Activated CD4-positive, alpha-beta T cell treated with anti-CD3 and anti-CD28 coated beads, Interleukin-2, amount 50 U/mL, for 4 hours (primary cell): Measurements from ENCODE around the gene EML2.

Experiments
- DNase-seq, 2 experiments: peaks; one replicate each; pipeline ENCODE4 v3.0.0-alpha.2; 2020

Gene EML2

DNA sequence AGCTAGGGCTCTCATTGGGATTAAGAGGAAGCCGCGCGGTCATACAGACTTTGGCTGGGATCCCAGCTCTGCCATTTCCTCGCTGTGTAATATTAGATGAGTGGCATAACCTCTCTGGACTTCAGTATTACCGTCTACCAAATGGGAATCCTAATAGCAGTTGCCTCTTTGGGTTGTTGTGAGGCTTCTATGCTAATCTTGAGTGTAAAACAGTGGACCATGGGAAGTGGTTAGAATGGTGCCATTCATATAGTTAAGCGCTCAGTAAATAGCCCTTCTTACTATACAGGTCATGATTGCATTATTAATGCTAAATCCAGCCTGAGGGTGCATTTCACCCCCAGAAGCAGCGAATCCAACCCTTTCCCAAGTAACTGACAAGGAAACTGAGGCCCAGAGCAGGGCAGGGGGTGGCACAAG is 54.0 kb downstream of the EML2 start:
- no peak for DNase-seq

GRCh38 chr19:45584332-45585157 is 54.7 kb downstream of the EML2 start, which contains the start of gene OPA3:
Gene OPA3 (minus strand): TSS chr19:45584802. CDS start chr19:45584764, 38 bp downstream.
- DNase-seq = peak; percentile 100

DNA sequence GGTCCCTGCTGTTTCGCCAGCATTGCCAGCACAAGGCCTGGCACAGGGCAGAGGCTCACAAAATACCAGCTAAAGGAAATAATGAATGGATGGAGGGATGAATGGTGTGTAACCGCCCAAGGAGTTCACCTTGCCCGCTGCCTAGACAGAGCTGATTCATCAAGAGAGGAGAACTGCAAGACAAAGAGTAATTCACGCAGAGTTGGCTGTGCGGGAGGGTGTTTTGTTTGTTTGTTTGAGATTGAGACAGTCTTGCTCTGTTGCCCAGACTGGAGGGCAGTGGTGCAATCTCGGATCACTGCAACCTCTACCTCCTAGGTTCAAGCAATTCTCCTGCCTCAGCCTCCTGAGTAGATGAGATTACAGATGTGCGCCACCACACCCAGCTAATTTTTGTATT is 57.6 kb downstream of the EML2 start:
- DNase-seq = no peak

DNA sequence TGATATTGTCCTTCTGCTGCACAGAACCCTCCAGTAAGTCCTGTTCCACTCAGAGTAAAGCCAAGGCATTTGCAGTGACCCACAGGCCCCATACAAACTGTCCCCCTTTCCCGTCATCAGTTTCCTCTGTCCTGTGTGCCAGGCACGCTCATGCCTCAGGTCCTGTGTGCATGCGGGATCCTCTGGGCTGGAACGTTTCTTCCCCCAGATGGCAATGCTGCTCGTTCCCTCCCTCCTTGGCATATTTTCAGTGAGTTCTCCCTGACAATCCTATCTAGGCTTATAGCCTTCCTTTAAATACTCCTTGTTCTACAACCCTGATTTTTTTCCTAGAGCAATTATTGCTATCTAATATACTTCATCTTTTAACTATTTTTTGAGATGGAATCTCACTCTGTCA is 60.3 kb downstream of the EML2 start:
- no peak for DNase-seq

GRCh38 chr19:45577111-45577905 is 61.9 kb downstream of the EML2 start:
- no peak for DNase-seq

GRCh38 chr19:45576682-45577081 is 62.5 kb downstream of the EML2 start:
- DNase-seq = no peak

- DNase-seq = no peak
Measured at GRCh38 chr19:45575216-45575615, 64.0 kb downstream of the EML2 start.

GRCh38 chr19:45574526-45574925 is 64.7 kb downstream of the EML2 start:
- DNase-seq = no peak

- DNase-seq = no peak
Measured at GRCh38 chr19:45571457-45572220, 67.6 kb downstream of the EML2 start.

GRCh38 chr19:45569619-45570421 is 69.4 kb downstream of the EML2 start:
- DNase-seq = peak; percentile 37 to 38

DNA sequence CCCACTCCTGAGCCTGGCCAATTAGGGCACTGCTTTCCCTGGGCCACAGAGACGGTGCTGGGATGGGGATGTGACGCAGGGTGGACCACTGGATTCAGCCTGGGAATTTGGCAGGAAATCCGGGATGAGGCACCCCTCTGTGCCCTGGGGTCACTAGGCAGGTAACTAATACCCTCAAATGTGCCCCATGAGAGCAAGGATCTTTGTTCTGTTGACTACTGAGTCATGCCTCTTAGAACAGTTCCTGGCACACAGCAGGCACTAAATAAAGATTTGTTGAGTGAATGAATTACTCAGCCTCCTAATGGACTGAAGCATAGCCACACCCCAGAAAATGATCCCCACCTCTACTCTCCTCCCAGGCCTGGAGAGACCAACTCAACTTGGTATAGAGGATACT is 70.5 kb downstream of the EML2 start:
- no peak for DNase-seq

DNA sequence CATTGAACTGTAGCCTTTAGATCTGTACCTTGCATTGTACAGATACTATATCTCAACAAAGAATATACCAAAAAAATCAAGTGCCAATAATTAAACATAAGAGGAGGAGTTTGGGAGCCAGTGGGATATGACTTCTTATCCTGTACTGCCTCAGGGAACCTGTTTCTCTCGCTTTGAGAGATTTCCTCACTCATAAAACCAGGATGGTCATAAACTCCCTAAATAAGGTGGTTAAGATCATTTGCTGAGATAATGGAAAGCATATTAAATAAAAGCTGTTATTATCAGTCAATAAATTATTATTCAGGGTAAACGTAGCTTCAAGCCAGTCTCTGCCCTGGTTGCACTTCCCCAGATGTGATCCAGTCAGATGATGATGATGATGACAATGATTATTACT is 71.6 kb downstream of the EML2 start:
- DNase-seq = no peak

- DNase-seq = no peak
Measured at GRCh38 chr19:45564131-45564780, 74.9 kb downstream of the EML2 start.

GRCh38 chr19:45560686-45561085 is 78.5 kb downstream of the EML2 start:
- DNase-seq = no peak

- DNase-seq = no peak
Measured at GRCh38 chr19:45560038-45560437, 79.2 kb downstream of the EML2 start.
